CD4-positive, alpha-beta T cell (primary cell): ENCODE measurements around the gene CACNA1G. TPM values are rescaled to one million over a fixed set of nuclear protein-coding genes. Genes with fewer than 3 reads are reported as not detected.

ENCODE experiments used
- ATAC-seq: fragments of 200-7000 bp; cut with Tn5 transposase; one replicate; pipeline ENCODE4 v1.10.0; 2022; ENCODE audit warnings: mild to moderate bottlenecking; ENCODE audit not compliant: poor library complexity
- CTCF ChIA-PET: fragments of 350-600 bp; sonication (Branson Sonifier 250); formaldehyde crosslinking; loops from one replicate; lab custom pipeline; 2021; ENCODE audit warnings: antibody characterized with exemption, inconsistent platforms; lab: Charles Lee
- POLR2A ChIA-PET: fragments of 350-600 bp; sonication (Branson Sonifier 250); formaldehyde crosslinking; loops from one replicate; lab custom pipeline; 2021; ENCODE audit warnings: antibody characterized with exemption, inconsistent platforms; lab: Charles Lee
- DNase-seq, 14 experiments: peaks; one replicate each; pipeline ENCODE4 v3.0.0-alpha.2; 2013 to 2020; ENCODE audit warnings: mixed read lengths in 2 of 14
- H3K27ac ChIP-seq, 2 donors: one replicate each; pipeline versions ENCODE4 v1.5.1 to v1.7.0; 2013; ENCODE audit warnings: low read length in 2 of 2, low read depth in 1 of 2, mild to moderate bottlenecking in 1 of 2
- H3K27me3 ChIP-seq, 2 experiments: 1 replicate in 1 of 2; 2 replicates in 1 of 2; pipeline versions ENCODE4 v1.6.1 to v1.7.0; 2013; ENCODE audit warnings: low read length in 2 of 2, control low read depth in 1 of 2, mild to moderate bottlenecking in 1 of 2, moderate library complexity in 1 of 2; ENCODE audit not compliant: insufficient read depth in 2 of 2, control insufficient read depth in 1 of 2
- H3K36me3 ChIP-seq: one replicate; pipeline ENCODE4 v1.6.1; 2013; ENCODE audit warnings: low read length, control low read depth; ENCODE audit not compliant: insufficient read depth
- H3K4me1 ChIP-seq: one replicate; pipeline ENCODE4 v1.6.1; 2013; ENCODE audit warnings: low read length, control low read depth; ENCODE audit not compliant: insufficient read depth
- H3K4me3 ChIP-seq: one replicate; pipeline ENCODE4 v1.5.1; 2013; ENCODE audit warnings: mild to moderate bottlenecking, low read length, moderate library complexity
- H3K9me3 ChIP-seq, 2 experiments: 1 replicate in 1 of 2; 2 replicates in 1 of 2; pipeline versions ENCODE4 v1.6.1 to v1.7.0; 2013; ENCODE audit warnings: low read length in 2 of 2, mild to moderate bottlenecking in 2 of 2, control low read depth in 1 of 2, moderate library complexity in 1 of 2; ENCODE audit not compliant: control insufficient read depth in 1 of 2, insufficient read depth in 1 of 2
- H3K27ac Mint-ChIP-seq: one replicate; pipeline ENCODE4 v1.8.0; 2020; ENCODE audit warnings: mixed read lengths
- H3K27me3 Mint-ChIP-seq: one replicate; pipeline ENCODE4 v1.8.0; 2021; ENCODE audit warnings: mixed read lengths
- H3K36me3 Mint-ChIP-seq: one replicate; pipeline ENCODE4 v1.8.0; 2021; ENCODE audit warnings: low read depth, mixed read lengths
- H3K4me1 Mint-ChIP-seq: one replicate; pipeline ENCODE4 v1.8.0; 2021; ENCODE audit warnings: low read depth, mixed read lengths
- H3K4me3 Mint-ChIP-seq: one replicate; pipeline ENCODE4 v1.8.0; 2020; ENCODE audit warnings: mild to moderate bottlenecking, mixed read lengths
- H3K9me3 Mint-ChIP-seq: one replicate; pipeline ENCODE4 v1.8.0; 2020; ENCODE audit warnings: mixed read lengths
- CTCF ChIP-seq: fragments of 200-600 bp; IDR thresholded peaks from one replicate; pipeline ENCODE4 v1.8.0; 2022; ENCODE audit warnings: antibody characterized with exemption, mild to moderate bottlenecking
- intact Hi-C, 2 experiments: fragments of 100-400 bp; cut with DNase I in 1 of 2; cut with micrococcal nuclease in 1 of 2; formaldehyde crosslinking; loops; one replicate each; pipeline versions ENCODE4 v1.15.1 to v1.9.0; 2023 to 2025; cut with DNase I, micrococcal nuclease
- total RNA-seq, 174 experiments: library from RNA in 2 of 174; stranded (reverse) in 2 of 174; gene quantifications; one replicate each; pipeline ENCODE4 v1.2.3 and lab custom pipeline; 2021 to 2026

CACNA1G gene
- total RNA-seq, 2 experiments from 2014 or later: not detected

GRCh38 chr17:50575581-50576210 is 15.2 kb downstream of the CACNA1G start:
- Mint-ChIP-seq H3K27me3 (peaks cover 38% of the 10 kb centered on the region), H3K36me3 (no peaks in the 10 kb centered on the region), H3K27ac (no peak overlapping the region), H3K4me1 (no peaks in the 10 kb centered on the region), H3K4me3 (no peak overlapping the region), H3K9me3 (no peaks in the 10 kb centered on the region)
- TF ChIP-seq CTCF: no peak
- Histone ChIP-seq H3K4me1 (no peaks in the 10 kb centered on the region), H3K36me3 (no peaks in the 10 kb centered on the region), H3K9me3 (no peaks in the 10 kb centered on the region), H3K27ac (no peak overlapping the region), H3K27me3 (peaks cover 0 to 3% of the 10 kb centered on the region in 2 experiments), H3K4me3 (no peak overlapping the region)
- DNase-seq: no peak
- ChIA-PET CTCF (interaction anchor here (1.1 kb wide), 1 partner anchor 13 kb away, joined by 3 read pairs; no protein-coding TSS in a partner anchor), POLR2A (no interaction called here)
- ATAC-seq: no peak
- intact Hi-C loops: no loop called here

- intact Hi-C loops: no loop called here
- Mint-ChIP-seq H3K36me3 (no peaks in the 10 kb centered on the region), H3K27me3 (peaks cover 29% of the 10 kb centered on the region), H3K27ac (no peak overlapping the region), H3K4me1 (no peaks in the 10 kb centered on the region), H3K4me3 (no peak overlapping the region), H3K9me3 (no peaks in the 10 kb centered on the region)
- Histone ChIP-seq H3K4me3 (no peak overlapping the region), H3K27ac (no peak overlapping the region), H3K36me3 (no peaks in the 10 kb centered on the region), H3K9me3 (no peaks in the 10 kb centered on the region), H3K27me3 (peaks cover 0 to 3% of the 10 kb centered on the region in 2 experiments), H3K4me1 (no peaks in the 10 kb centered on the region)
- POLR2A ChIA-PET: interaction anchor here (1.0 kb wide), 1 partner anchor 15 kb away, joined by 3 read pairs; no protein-coding TSS in a partner anchor
- TF ChIP-seq CTCF: no peak
- DNase-seq (no peak), ATAC-seq (no peak)
- CTCF ChIA-PET: no interaction called here
Observed at GRCh38 chr17:50576864-50577263, 16.3 kb downstream of the CACNA1G start.

GRCh38 chr17:50577451-50577954 is 17.0 kb downstream of the CACNA1G start:
- Histone ChIP-seq H3K4me3 (no peak overlapping the region), H3K4me1 (no peaks in the 10 kb centered on the region), H3K27me3 (peaks cover 0 to 3% of the 10 kb centered on the region in 2 experiments), H3K9me3 (no peaks in the 10 kb centered on the region), H3K27ac (no peak overlapping the region), H3K36me3 (no peaks in the 10 kb centered on the region)
- H3K27ac Mint-ChIP-seq: no peak overlapping the region
- peaks cover 24% of the 10 kb centered on the region for H3K27me3 Mint-ChIP-seq
- no peak for TF ChIP-seq CTCF
- H3K4me3 Mint-ChIP-seq: no peak overlapping the region
- no peak for DNase-seq
- no peaks in the 10 kb centered on the region for H3K4me1 Mint-ChIP-seq
- no peaks in the 10 kb centered on the region for H3K9me3 Mint-ChIP-seq
- no peak for ATAC-seq
- no peaks in the 10 kb centered on the region for H3K36me3 Mint-ChIP-seq
- ChIA-PET POLR2A (no interaction called here), CTCF (no interaction called here)
- intact Hi-C loops: no loop called here
